ENCODE data around the gene APOL3.
"Not testable (repeated sequence)": the region's sequence is repeated elsewhere in the genome, so short reads cannot be mapped to it uniquely, and the experiment has no call there.

The APOL3 gene

GRCh38 chr22:36208914-36209313 is 48.4 kb upstream of the APOL3 start:
- no peaks in the 10 kb centered on the region for H3F3A ChIP-seq (ENCODE audit: insufficient read depth, low read length)
- H3K27me3 ChIP-seq (ENCODE audit: insufficient read depth, low read length), result no peaks in the 10 kb centered on the region
- 0 out of 2 replicates have a peak, but pooled peaks cover 3% of the 10 kb centered on the region for H3K36me3 ChIP-seq (ENCODE audit: insufficient read depth, low read length)
- H3K27ac ChIP-seq (ENCODE audit: low read depth, low read length, poor library complexity, severe bottlenecking), result no peak overlapping the region
- TF ChIP-seq EZH2 (IDR thresholded peaks at IDR 0.05; ENCODE audit: borderline replicate concordance, low read length) (no peak), CTCF (IDR thresholded peaks at IDR 0.05; ENCODE audit: low read length) (no peak)
- peaks cover 31% of the 10 kb centered on the region for H3K4me1 ChIP-seq (ENCODE audit: insufficient read depth, low read length, severe bottlenecking)
- no peaks in the 10 kb centered on the region for H4K20me1 ChIP-seq (ENCODE audit: insufficient read depth, low read length)
- no peaks in the 10 kb centered on the region for H3K9me2 ChIP-seq (ENCODE audit: low read depth, low read length)
- H3K79me2 ChIP-seq (ENCODE audit: insufficient read depth, low read length), result no peaks in the 10 kb centered on the region
- no peak overlapping the region for H3K4me2 ChIP-seq (ENCODE audit: low read length)
- H2AFZ ChIP-seq (ENCODE audit: low read length), result no peak overlapping the region
- no peaks in the 10 kb centered on the region for H3K9me3 ChIP-seq (ENCODE audit: low read length)
- H3K9ac ChIP-seq (ENCODE audit: low read length), result no peak overlapping the region
- no peak overlapping the region for H3K4me3 ChIP-seq (ENCODE audit: low read depth, low read length, poor library complexity, severe bottlenecking)

- no peak for TF ChIP-seq CTCF (IDR thresholded peaks at IDR 0.05; ENCODE audit: low read length)
- no peak for TF ChIP-seq EZH2 (IDR thresholded peaks at IDR 0.05; ENCODE audit: borderline replicate concordance, low read length)
- no peaks in the 10 kb centered on the region for H3F3A ChIP-seq (ENCODE audit: insufficient read depth, low read length)
- no peaks in the 10 kb centered on the region for H4K20me1 ChIP-seq (ENCODE audit: insufficient read depth, low read length)
- H3K4me2 ChIP-seq (ENCODE audit: low read length), result no peak overlapping the region
- H2AFZ ChIP-seq (ENCODE audit: low read length), result no peak overlapping the region
- H3K79me2 ChIP-seq (ENCODE audit: insufficient read depth, low read length), result no peaks in the 10 kb centered on the region
- no peaks in the 10 kb centered on the region for H3K9me3 ChIP-seq (ENCODE audit: low read length)
- no peaks in the 10 kb centered on the region for H3K9me2 ChIP-seq (ENCODE audit: low read depth, low read length)
- no peak overlapping the region for H3K9ac ChIP-seq (ENCODE audit: low read length)
- H3K4me1 ChIP-seq (ENCODE audit: insufficient read depth, low read length, severe bottlenecking), result peaks cover 31% of the 10 kb centered on the region
- H3K4me3 ChIP-seq (ENCODE audit: low read depth, low read length, poor library complexity, severe bottlenecking), result no peak overlapping the region
- H3K36me3 ChIP-seq (ENCODE audit: insufficient read depth, low read length), result 0 out of 2 replicates have a peak, but pooled peaks cover 3% of the 10 kb centered on the region
- no peaks in the 10 kb centered on the region for H3K27me3 ChIP-seq (ENCODE audit: insufficient read depth, low read length)
- no peak overlapping the region for H3K27ac ChIP-seq (ENCODE audit: low read depth, low read length, poor library complexity, severe bottlenecking)
These were observed 47.7 kb upstream of the APOL3 start for GRCh38 chr22:36208162-36208765.

GRCh38 chr22:36206255-36206654 is 45.7 kb upstream of the APOL3 start:
- no peaks in the 10 kb centered on the region for H4K20me1 ChIP-seq (ENCODE audit: insufficient read depth, low read length)
- 0 out of 2 replicates have a peak, but pooled peaks cover 3% of the 10 kb centered on the region for H3K36me3 ChIP-seq (ENCODE audit: insufficient read depth, low read length)
- H3K9me2 ChIP-seq (ENCODE audit: low read depth, low read length), result no peaks in the 10 kb centered on the region
- no peak overlapping the region for H3K9ac ChIP-seq (ENCODE audit: low read length)
- no peaks in the 10 kb centered on the region for H3K79me2 ChIP-seq (ENCODE audit: insufficient read depth, low read length)
- TF ChIP-seq CTCF (IDR thresholded peaks at IDR 0.05; ENCODE audit: low read length) (no peak), EZH2 (IDR thresholded peaks at IDR 0.05; ENCODE audit: borderline replicate concordance, low read length) (no peak)
- no peak overlapping the region for H3K4me3 ChIP-seq (ENCODE audit: low read depth, low read length, poor library complexity, severe bottlenecking)
- H2AFZ ChIP-seq (ENCODE audit: low read length), result no peak overlapping the region
- H3K4me2 ChIP-seq (ENCODE audit: low read length), result no peak overlapping the region
- no peaks in the 10 kb centered on the region for H3K27me3 ChIP-seq (ENCODE audit: insufficient read depth, low read length)
- peaks cover 22% of the 10 kb centered on the region for H3K4me1 ChIP-seq (ENCODE audit: insufficient read depth, low read length, severe bottlenecking)
- no peaks in the 10 kb centered on the region for H3F3A ChIP-seq (ENCODE audit: insufficient read depth, low read length)
- H3K9me3 ChIP-seq (ENCODE audit: low read length), result no peaks in the 10 kb centered on the region
- H3K27ac ChIP-seq (ENCODE audit: low read depth, low read length, poor library complexity, severe bottlenecking), result no peak overlapping the region

- H4K20me1 ChIP-seq (ENCODE audit: insufficient read depth, low read length); H3K79me2 ChIP-seq (ENCODE audit: insufficient read depth, low read length); H3K9me2 ChIP-seq (ENCODE audit: low read depth, low read length); H2AFZ ChIP-seq (ENCODE audit: low read length); H3K4me3 ChIP-seq (ENCODE audit: low read depth, low read length, poor library complexity, severe bottlenecking); H3K27me3 ChIP-seq (ENCODE audit: insufficient read depth, low read length); H3K36me3 ChIP-seq (ENCODE audit: insufficient read depth, low read length); H3K9ac ChIP-seq (ENCODE audit: low read length); H3K27ac ChIP-seq (ENCODE audit: low read depth, low read length, poor library complexity, severe bottlenecking); H3K4me2 ChIP-seq (ENCODE audit: low read length); H3K9me3 ChIP-seq (ENCODE audit: low read length); H3F3A ChIP-seq (ENCODE audit: insufficient read depth, low read length): not testable (repeated sequence)
- peaks cover 15% of the 10 kb centered on the region for H3K4me1 ChIP-seq (ENCODE audit: insufficient read depth, low read length, severe bottlenecking)
These were observed 45.0 kb upstream of the APOL3 start for GRCh38 chr22:36205573-36205972.
